Upper lobe of left lung (tissue), 6 donors: ENCODE data around the gene KIF2C. TPM values are rescaled to one million over a fixed set of nuclear protein-coding genes. Genes with fewer than 3 reads are reported as not detected.

Source experiments
- ATAC-seq, 2 donors: fragments of 200-7000 bp; cut with Tn5 transposase; one replicate each; pipeline ENCODE4 v1.9.1; 2022; ENCODE audit warnings: mild to moderate bottlenecking in 2 of 2, moderate library complexity in 2 of 2; ENCODE audit not compliant: low FRiP score in 2 of 2
- DNase-seq, 2 donors: peaks; one replicate each; pipeline ENCODE4 v3.0.0-alpha.2; 2019 to 2020
- H3K27ac ChIP-seq, 4 donors: fragments of 200-600 bp; sonication (generic); one replicate each; pipeline ENCODE4 v1.5.1; 2016 to 2019
- H3K27me3 ChIP-seq, 4 donors: fragments of 200-600 bp; sonication (generic); one replicate each; pipeline ENCODE4 v1.5.1; 2017 to 2019
- H3K36me3 ChIP-seq, 4 donors: fragments of 200-600 bp; sonication (generic); one replicate each; pipeline ENCODE4 v1.5.1; 2016 to 2019
- H3K4me1 ChIP-seq, 4 donors: fragments of 200-600 bp; sonication (generic); one replicate each; pipeline ENCODE4 v1.5.1; 2018 to 2019
- H3K4me3 ChIP-seq, 4 donors: fragments of 200-600 bp; sonication (generic); one replicate each; pipeline ENCODE4 v1.5.1; 2017 to 2019; ENCODE audit warnings: mild to moderate bottlenecking in 2 of 4, moderate library complexity in 1 of 4
- H3K9me3 ChIP-seq, 4 donors: fragments of 200-600 bp; sonication (generic); one replicate each; pipeline ENCODE4 v1.5.1; 2018 to 2019
- EP300 ChIP-seq, 4 donors: sonication (generic); formaldehyde crosslinking; IDR thresholded peaks; one replicate each; pipeline ENCODE4 v1.5.1; 2017; ENCODE audit warnings: antibody characterized with exemption in 4 of 4, control low read depth in 2 of 4
- POLR2A ChIP-seq, 4 donors: fragments of 450-650 bp; IDR thresholded peaks; one replicate each; pipeline ENCODE4 v1.5.1; 2016 to 2017; ENCODE audit warnings: antibody characterized with exemption in 4 of 4, mild to moderate bottlenecking in 2 of 4
- POLR2AphosphoS5 ChIP-seq, 2 donors: sonication (generic); formaldehyde crosslinking; IDR thresholded peaks; one replicate each; pipeline ENCODE4 v1.5.1; 2017; ENCODE audit warnings: antibody characterized with exemption in 2 of 2
- WGBS, 2 donors: methylation state at CpG; one replicate each; pipeline ENCODE4 v1.1.5; 2017 to 2018; 5-methylcytosine and 5-hydroxymethylcytosine counted together
- total RNA-seq, 6 donors: library from RNA; depleted of rRNA in 4 of 6; stranded (reverse); fragments of >200 nt in 4 of 6; gene quantifications; one replicate each; pipeline versions ENCODE4 v1.1.0 to v1.2.1, GENCODE V29; 2016 to 2021
- TF ChIP-seq, protein P1 (sequence below), 6 experiments: fragments of 450-650 bp in 4 of 6; fragments of 200-600 bp in 2 of 6; sonication (generic) in 2 of 6; IDR thresholded peaks; one replicate each; pipeline ENCODE4 v1.5.1; 2016 to 2019; ENCODE audit warnings: antibody characterized with exemption in 6 of 6
- donor health status: DM: no; HTN: no; CAD: no; lungs with moderate emphysema.
- donor health status: DM: no; HTN: yes; CAD: no; lungs with severe emphysema.

Gene KIF2C
- total RNA-seq, 6 donors from 2014 or later, result 1.5 to 2.7 (median 2.6) TPM; not detected in 1

GRCh38 chr1:44805311-44806024 lies 65.8 kb downstream of the KIF2C start:
- peak overlapping the region in 1 of 4 donors; percentile 28 for H3K4me3 ChIP-seq
- TF ChIP-seq POLR2AphosphoS5 (IDR thresholded peaks at IDR 0.05) (no peak), POLR2A (IDR thresholded peaks at IDR 0.05) (peak in 1 of 4 donors; percentile 1)
- TF ChIP-seq, protein P1, sequence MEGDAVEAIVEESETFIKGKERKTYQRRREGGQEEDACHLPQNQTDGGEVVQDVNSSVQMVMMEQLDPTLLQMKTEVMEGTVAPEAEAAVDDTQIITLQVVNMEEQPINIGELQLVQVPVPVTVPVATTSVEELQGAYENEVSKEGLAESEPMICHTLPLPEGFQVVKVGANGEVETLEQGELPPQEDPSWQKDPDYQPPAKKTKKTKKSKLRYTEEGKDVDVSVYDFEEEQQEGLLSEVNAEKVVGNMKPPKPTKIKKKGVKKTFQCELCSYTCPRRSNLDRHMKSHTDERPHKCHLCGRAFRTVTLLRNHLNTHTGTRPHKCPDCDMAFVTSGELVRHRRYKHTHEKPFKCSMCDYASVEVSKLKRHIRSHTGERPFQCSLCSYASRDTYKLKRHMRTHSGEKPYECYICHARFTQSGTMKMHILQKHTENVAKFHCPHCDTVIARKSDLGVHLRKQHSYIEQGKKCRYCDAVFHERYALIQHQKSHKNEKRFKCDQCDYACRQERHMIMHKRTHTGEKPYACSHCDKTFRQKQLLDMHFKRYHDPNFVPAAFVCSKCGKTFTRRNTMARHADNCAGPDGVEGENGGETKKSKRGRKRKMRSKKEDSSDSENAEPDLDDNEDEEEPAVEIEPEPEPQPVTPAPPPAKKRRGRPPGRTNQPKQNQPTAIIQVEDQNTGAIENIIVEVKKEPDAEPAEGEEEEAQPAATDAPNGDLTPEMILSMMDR (IDR thresholded peaks at IDR 0.05), result no peak
- H3K9me3 ChIP-seq, result no peaks in the 10 kb centered on the region
- H3K4me1 ChIP-seq, result peaks cover 68 to 94% (median 82%) of the 10 kb centered on the region in 4 donors
- H3K27ac ChIP-seq, result peak overlapping the region; percentile 93 to 99 (median 98)
- DNase-seq, result no peak
- peaks cover 17 to 49% (median 42%) of the 10 kb centered on the region in 4 donors for H3K36me3 ChIP-seq
- no peak for ATAC-seq
- WGBS, 2 donors, result 88 to 98% methylated on average over 13 to 20 of the region's 20 CpGs
- H3K27me3 ChIP-seq, result no peaks in the 10 kb centered on the region

GRCh38 chr1:44806025-44806703 lies 66.5 kb downstream of the KIF2C start:
- TF ChIP-seq EP300 (IDR thresholded peaks at IDR 0.05), result no peak
- TF ChIP-seq, protein P1 (IDR thresholded peaks at IDR 0.05), result peak in 1 of 6 experiments; percentile 8
- Histone ChIP-seq H3K27ac (peak overlapping the region; percentile 93 to 99 (median 98)), H3K4me3 (peak overlapping the region in 1 of 4 donors; percentile 28), H3K27me3 (no peaks in the 10 kb centered on the region), H3K4me1 (peaks cover 75 to 95% (median 89%) of the 10 kb centered on the region in 4 donors), H3K36me3 (peaks cover 17 to 49% (median 42%) of the 10 kb centered on the region in 4 donors), H3K9me3 (no peaks in the 10 kb centered on the region)
- no peak for ATAC-seq
- peak in 1 of 2 donors; percentile 89 for DNase-seq
- WGBS, 2 donors, result 93 to 95% methylated on average over 27 to 60 of the region's 70 CpGs

- Histone ChIP-seq H3K27me3 (no peaks in the 10 kb centered on the region), H3K36me3 (peaks cover 17 to 49% (median 42%) of the 10 kb centered on the region in 4 donors), H3K27ac (peak within 1 kb of the TSS; percentile 93 to 99 (median 98)), H3K9me3 (no peaks in the 10 kb centered on the region), H3K4me1 (peaks cover 75 to 95% (median 92%) of the 10 kb centered on the region in 4 donors), H3K4me3 (peak within 1 kb of the TSS in 1 of 4 donors; percentile 31)
- no peak for DNase-seq
- 0 to 61% methylated on average over 1 to 7 of the region's 7 CpGs for WGBS, 2 donors
- peak in 1 of 2 donors; percentile 0 for ATAC-seq
- peak in 1 of 4 donors; percentile 87 for TF ChIP-seq POLR2A (IDR thresholded peaks at IDR 0.05)
- TF ChIP-seq, protein P1 (IDR thresholded peaks at IDR 0.05), result no peak
Observed at GRCh38 chr1:44806704-44807363, 67.2 kb downstream of the KIF2C start, which contains the start of gene DYNLT4. TSS of gene DYNLT4 (minus strand) at chr1:44807351. CDS start at chr1:44806668, 683 bp downstream.

DNA sequence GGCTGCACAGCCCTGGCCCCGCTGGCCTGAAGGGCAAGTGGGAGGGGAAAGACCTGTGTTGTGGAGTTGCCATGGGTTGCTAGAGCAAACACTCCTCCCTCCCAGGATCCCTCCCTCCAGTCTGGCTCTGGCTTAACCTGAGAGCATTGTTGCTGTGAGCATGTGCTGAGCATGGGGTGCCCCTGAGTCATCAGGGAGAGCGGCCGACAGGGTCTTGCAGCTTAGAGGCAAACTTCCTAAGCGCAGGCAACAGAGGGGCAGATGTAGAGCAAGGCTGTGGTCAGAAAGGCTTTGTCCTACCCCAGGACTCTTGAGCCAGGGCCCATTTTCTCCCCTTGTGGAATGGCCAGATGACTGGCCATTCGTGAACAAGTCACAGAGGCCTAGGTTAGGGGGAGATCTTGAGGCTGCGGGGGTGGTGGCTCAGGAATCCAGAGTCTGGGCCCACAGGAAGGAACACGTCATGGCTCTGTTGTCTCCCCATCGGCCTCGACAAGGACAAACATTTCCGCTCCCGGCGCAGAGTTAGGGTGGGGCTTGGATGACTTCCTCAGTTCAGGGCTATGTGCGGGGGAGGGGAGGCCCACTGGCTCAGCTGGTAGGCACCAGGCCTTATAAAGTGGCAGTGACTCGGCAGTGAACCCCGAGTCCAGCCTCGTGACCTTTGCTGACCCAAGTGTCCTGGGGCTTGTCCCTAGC lies 67.9 kb downstream of the KIF2C start:
- peak in 3 of 4 donors; percentile 26 to 94 (median 87) for TF ChIP-seq EP300 (IDR thresholded peaks at IDR 0.05)
- TF ChIP-seq POLR2AphosphoS5 (IDR thresholded peaks at IDR 0.05), result peak; percentile 89 to 90
- peak in 3 of 4 donors; percentile 23 to 62 (median 24) for TF ChIP-seq POLR2A (IDR thresholded peaks at IDR 0.05)
- TF ChIP-seq, protein P1 (IDR thresholded peaks at IDR 0.05), result peak in 2 of 6 experiments; percentile 17 to 37
- no peaks in the 10 kb centered on the region for H3K9me3 ChIP-seq
- peaks cover 69 to 95% (median 88%) of the 10 kb centered on the region in 4 donors for H3K4me1 ChIP-seq
- peak overlapping the region in 1 of 4 donors; percentile 31 for H3K4me3 ChIP-seq
- DNase-seq (peak; percentile 86 to 99), ATAC-seq (peak; percentile 85 to 92)
- H3K27me3 ChIP-seq, result no peaks in the 10 kb centered on the region
- peaks cover 17 to 45% (median 41%) of the 10 kb centered on the region in 4 donors for H3K36me3 ChIP-seq
- 1 to 3% methylated on average over 8 to 16 of the region's 16 CpGs for WGBS, 2 donors
- H3K27ac ChIP-seq, result peak overlapping the region; percentile 93 to 99 (median 98)
